H9 (cell line): Measurements from ENCODE around the gene HHIP. TPM values are rescaled to one million over a fixed set of nuclear protein-coding genes. Genes with fewer than 3 reads are reported as not detected.

ENCODE experiments used
- DNase-seq: peaks from one replicate; pipeline ENCODE4 v3.0.0-alpha.2; 2017
- H2AFZ ChIP-seq: one replicate; pipeline ENCODE4 v1.6.1; 2013; ENCODE audit warnings: mild to moderate bottlenecking, low read length, control low read depth, moderate library complexity
- H2AK5ac ChIP-seq: 2 replicates; pipeline ENCODE4 v1.6.1; 2013; ENCODE audit warnings: low read length, control low read depth, mixed read lengths; ENCODE audit not compliant: insufficient read length
- H2BK120ac ChIP-seq: one replicate; pipeline ENCODE4 v1.6.1; 2013; ENCODE audit warnings: low read depth, mild to moderate bottlenecking, low read length, control low read depth, inconsistent platforms; ENCODE audit not compliant: poor library complexity, severe bottlenecking
- H2BK12ac ChIP-seq: 2 replicates; pipeline ENCODE4 v1.6.1; 2013; ENCODE audit warnings: low read length, control low read depth, mixed read lengths, low read depth; ENCODE audit not compliant: insufficient read length
- H2BK15ac ChIP-seq: 2 replicates; pipeline ENCODE4 v1.6.1; 2013; ENCODE audit warnings: low read depth, low read length, control low read depth
- H2BK20ac ChIP-seq: one replicate; pipeline ENCODE4 v1.6.1; 2013; ENCODE audit warnings: low read depth, mild to moderate bottlenecking, low read length, control low read depth, inconsistent platforms; ENCODE audit not compliant: poor library complexity, severe bottlenecking
- H2BK5ac ChIP-seq: 2 replicates; pipeline ENCODE4 v1.6.1; 2013; ENCODE audit warnings: low read length, control low read depth, mixed read lengths; ENCODE audit not compliant: insufficient read length
- H3K14ac ChIP-seq: 2 replicates; pipeline ENCODE4 v1.6.1; 2013; ENCODE audit warnings: low read length, control low read depth; ENCODE audit not compliant: insufficient read depth
- H3K18ac ChIP-seq: 2 replicates; pipeline ENCODE4 v1.6.1; 2013; ENCODE audit warnings: low read depth, mild to moderate bottlenecking, mixed read lengths, low read length, control low read depth; ENCODE audit not compliant: insufficient read length
- H3K23ac ChIP-seq: 2 replicates; pipeline ENCODE4 v1.6.1; 2013; ENCODE audit warnings: low read length, control low read depth, mixed read lengths, low read depth; ENCODE audit not compliant: insufficient read length
- H3K23me2 ChIP-seq: 2 replicates; pipeline ENCODE4 v1.6.1; 2013; ENCODE audit warnings: low read depth, mild to moderate bottlenecking, mixed read lengths, low read length, control low read depth; ENCODE audit not compliant: insufficient read length, poor library complexity, severe bottlenecking
- H3K27ac ChIP-seq: 2 replicates; pipeline ENCODE4 v1.5.1; 2013; ENCODE audit warnings: low read length, control low read depth, mixed read lengths, low read depth; ENCODE audit not compliant: insufficient read length
- H3K27me3 ChIP-seq: 2 replicates; pipeline ENCODE4 v1.6.1; 2013; ENCODE audit warnings: low read length, control low read depth, inconsistent platforms; ENCODE audit not compliant: insufficient read depth
- H3K4ac ChIP-seq: 2 replicates; pipeline ENCODE4 v1.6.1; 2013; ENCODE audit warnings: low read depth, mild to moderate bottlenecking, control low read depth, inconsistent platforms, low read length, moderate library complexity
- H3K4me1 ChIP-seq: 2 replicates; pipeline ENCODE4 v1.6.1; 2013; ENCODE audit warnings: low read length, control low read depth, inconsistent platforms; ENCODE audit not compliant: insufficient read depth
- H3K4me2 ChIP-seq: 2 replicates; pipeline ENCODE4 v1.6.1; 2013; ENCODE audit warnings: low read length, control low read depth, mixed read lengths; ENCODE audit not compliant: insufficient read length, insufficient read depth
- H3K56ac ChIP-seq: 2 replicates; pipeline ENCODE4 v1.6.1; 2013; ENCODE audit warnings: low read depth, mild to moderate bottlenecking, mixed read lengths, low read length, control low read depth; ENCODE audit not compliant: insufficient read length
- H3K79me1 ChIP-seq: 2 replicates; pipeline ENCODE4 v1.6.1; 2013; ENCODE audit warnings: low read depth, mild to moderate bottlenecking, moderate library complexity, low read length, control low read depth, inconsistent platforms; ENCODE audit not compliant: insufficient read depth, poor library complexity, severe bottlenecking
- H3K79me2 ChIP-seq: 2 replicates; pipeline ENCODE4 v1.6.1; 2013; ENCODE audit warnings: low read length, control low read depth, inconsistent platforms; ENCODE audit not compliant: insufficient read depth
- H3K9ac ChIP-seq: 2 replicates; pipeline ENCODE4 v1.6.1; 2013; ENCODE audit warnings: low read length, control low read depth, mixed read lengths; ENCODE audit not compliant: insufficient read length; ENCODE audit errors: extremely low read depth
- H3K9me3 ChIP-seq: one replicate; pipeline ENCODE4 v1.6.1; 2013; ENCODE audit warnings: low read depth, low read length, inconsistent platforms; ENCODE audit not compliant: control insufficient read depth
- H3T11ph ChIP-seq: one replicate; pipeline ENCODE4 v1.6.1; 2013; ENCODE audit warnings: mild to moderate bottlenecking, low read length, control low read depth, inconsistent platforms
- H4K20me1 ChIP-seq: one replicate; pipeline ENCODE4 v1.6.1; 2013; ENCODE audit not compliant: control insufficient read depth, insufficient read length, insufficient read depth
- H4K5ac ChIP-seq: 2 replicates; pipeline ENCODE4 v1.6.1; 2013; ENCODE audit warnings: low read depth, mild to moderate bottlenecking, mixed read lengths, low read length, control low read depth; ENCODE audit not compliant: insufficient read length
- H4K8ac ChIP-seq: replicated peaks from 2 replicates; pipeline ENCODE4 v1.6.1; 2013; ENCODE audit warnings: low read length, control low read depth, mixed read lengths, low read depth; ENCODE audit not compliant: insufficient read length
- H4K91ac ChIP-seq: 2 replicates; pipeline ENCODE4 v1.6.1; 2013; ENCODE audit warnings: low read depth, mild to moderate bottlenecking, moderate library complexity, mixed read lengths, low read length, control low read depth; ENCODE audit not compliant: insufficient read length
- H3K27ac Mint-ChIP-seq, 3 experiments: 2 replicates in 2 of 3; 3 replicates in 1 of 3; pipeline ENCODE4 v1.8.0; 2020 to 2021; ENCODE audit warnings: mixed read lengths in 3 of 3, mild to moderate bottlenecking in 1 of 3, moderate library complexity in 1 of 3
- H3K27me3 Mint-ChIP-seq: 2 replicates; pipeline ENCODE4 v1.8.0; 2021; ENCODE audit warnings: low read depth, mild to moderate bottlenecking, moderate library complexity, mixed read lengths
- H3K36me3 Mint-ChIP-seq, 3 experiments: 2 replicates in 2 of 3; 3 replicates in 1 of 3; pipeline ENCODE4 v1.8.0; 2020 to 2021; ENCODE audit warnings: low read depth in 3 of 3, mixed read lengths in 3 of 3; ENCODE audit not compliant: insufficient read depth in 1 of 3
- H3K4me1 Mint-ChIP-seq, 2 experiments: 2 replicates each; pipeline ENCODE4 v1.8.0; 2020; ENCODE audit warnings: mixed read lengths in 2 of 2
- H3K4me3 Mint-ChIP-seq, 2 experiments: 2 replicates in 1 of 2; 3 replicates in 1 of 2; pipeline ENCODE4 v1.8.0; 2020 to 2021; ENCODE audit warnings: mild to moderate bottlenecking in 2 of 2, mixed read lengths in 2 of 2, moderate library complexity in 1 of 2
- H3K9me3 Mint-ChIP-seq, 2 experiments: 2 replicates in 1 of 2; 3 replicates in 1 of 2; pipeline ENCODE4 v1.8.0; 2020; ENCODE audit warnings: mild to moderate bottlenecking in 2 of 2, mixed read lengths in 2 of 2, moderate library complexity in 1 of 2
- CTCF ChIP-seq: fragments of 200-600 bp; sonication (generic); conservative IDR thresholded peaks from 3 replicates; pipeline ENCODE4 v1.8.0; 2021; ENCODE audit warnings: antibody characterized with exemption, mild to moderate bottlenecking
- WGBS: extraction: QIAGEN DNeasy Blood & Tissue Kit; methylation state at CpG from one replicate; pipeline ENCODE4 v1.1.7; 2013; ENCODE audit warnings: missing lambda C conversion rate, low lambda C conversion rate, mixed read lengths; ENCODE audit not compliant: insufficient read length; ENCODE audit errors: extremely low coverage; 5-methylcytosine and 5-hydroxymethylcytosine counted together
- total RNA-seq: library from RNA; stranded (reverse); gene quantifications from 2 replicates; pipeline ENCODE4 v1.2.1, GENCODE V29; 2021

Gene HHIP
- total RNA-seq, 1 experiment from 2014 or later, result 3.8 TPM

- no peak overlapping the region for H3K14ac ChIP-seq
- no peak overlapping the region for H3K27ac ChIP-seq
- no peak for TF ChIP-seq CTCF
- no peak overlapping the region for H2BK12ac ChIP-seq
- H2BK15ac ChIP-seq, result no peak overlapping the region
- no peaks in the 10 kb centered on the region for H3K9me3 ChIP-seq
- no peak overlapping the region for H2BK20ac ChIP-seq
- H2AFZ ChIP-seq, result no peak overlapping the region
- H3K23me2 ChIP-seq, result no peaks in the 10 kb centered on the region
- no peaks in the 10 kb centered on the region for H3K4me1 Mint-ChIP-seq
- H3K79me2 ChIP-seq, result no peaks in the 10 kb centered on the region
- peaks cover 0 to 1% of the 10 kb centered on the region in 2 experiments; a peak in 1 of 5 replicates for H3K9me3 Mint-ChIP-seq
- H2BK5ac ChIP-seq, result no peak overlapping the region
- H4K91ac ChIP-seq, result no peak overlapping the region
- H3K9ac ChIP-seq, result no peak overlapping the region
- H3K79me1 ChIP-seq, result no peaks in the 10 kb centered on the region
- no peaks in the 10 kb centered on the region for H3K27me3 ChIP-seq
- H3K27ac Mint-ChIP-seq, result no peak overlapping the region
- no peaks in the 10 kb centered on the region for H3K4me1 ChIP-seq
- H3K4me3 Mint-ChIP-seq, result no peak overlapping the region
- no peak overlapping the region for H4K8ac ChIP-seq
- H4K5ac ChIP-seq, result no peak overlapping the region
- H3K4ac ChIP-seq, result no peak overlapping the region
- H3K23ac ChIP-seq, result no peak overlapping the region
- WGBS, result no CpG with 5 or more reads among the region's 2 CpGs
- H3K56ac ChIP-seq, result no peak overlapping the region
- no peak overlapping the region for H2AK5ac ChIP-seq
- H3K27me3 Mint-ChIP-seq, result peaks cover 1% of the 10 kb centered on the region; the same call in 1 of the 2 replicates
- no peaks in the 10 kb centered on the region for H4K20me1 ChIP-seq
- no peak overlapping the region for H3K4me2 ChIP-seq
- H3T11ph ChIP-seq, result no peak overlapping the region
- H3K36me3 Mint-ChIP-seq, result no peaks in the 10 kb centered on the region; a peak in 1 of 7 replicates
- H2BK120ac ChIP-seq, result no peak overlapping the region
- DNase-seq, result no peak
- H3K18ac ChIP-seq, result no peak overlapping the region
These were observed 132.4 kb downstream of the HHIP start for GRCh38 chr4:144778364-144778763.
